ENCODE measurements around the gene SYTL2. TPM values are rescaled to one million over a fixed set of nuclear protein-coding genes. Genes with fewer than 3 reads are reported as not detected.
A peak's percentile ranks its signal among the peaks of the same experiment; 100 is the strongest.

The SYTL2 gene
- polyA plus RNA-seq, 1 of the 3 experiments (the other 2 are of a cell fraction): 36.0 TPM

DNA sequence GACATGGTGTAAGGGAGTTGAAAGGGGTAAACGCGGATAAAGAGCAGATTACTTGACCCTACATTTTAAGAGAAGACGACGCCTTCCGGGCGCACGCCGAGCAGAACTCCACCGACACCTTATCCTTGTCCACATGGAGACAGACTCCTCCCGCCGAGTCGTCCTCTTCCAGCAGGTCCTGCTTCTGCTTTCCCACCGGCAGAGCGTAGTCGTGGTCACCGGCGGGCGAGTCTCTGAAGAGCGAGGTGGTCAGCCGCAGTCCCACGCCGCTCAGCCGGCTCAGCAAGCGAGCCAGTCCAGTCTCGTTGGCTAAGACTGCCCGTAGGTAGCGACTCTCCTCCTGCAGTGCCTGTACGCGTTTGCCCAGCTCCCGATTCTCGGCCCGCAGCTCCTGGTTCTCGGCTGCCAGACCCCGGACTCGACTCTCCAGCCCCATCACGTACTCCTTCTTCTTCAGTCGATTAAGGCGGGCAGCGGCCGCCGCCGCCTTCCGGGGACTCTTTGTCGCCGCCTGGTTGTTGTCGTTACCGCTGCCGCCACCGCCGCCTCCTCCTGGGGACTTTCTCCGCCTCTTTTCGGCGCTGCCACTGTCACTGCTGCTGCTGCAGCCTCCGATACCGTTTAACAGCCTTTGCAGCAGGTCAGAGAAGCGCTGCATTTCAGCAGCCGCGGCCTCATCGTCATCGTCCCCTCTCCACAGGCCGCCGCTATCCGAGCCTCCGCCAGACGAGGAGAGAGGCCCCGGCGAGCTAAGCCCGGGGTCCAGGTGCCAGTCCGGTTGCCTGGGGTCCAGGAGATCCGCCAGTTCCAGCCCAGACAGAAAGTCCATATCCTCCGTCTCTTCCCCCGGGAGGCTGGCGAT, 147.0 kb downstream of the SYTL2 start:
- H3K4me3 ChIP-seq (ENCODE audit: low read depth in 2 of 2, low read length in 1 of 2): peak overlapping the region; percentile 94 to 95
- no peak overlapping the region for H2AFZ ChIP-seq (ENCODE audit: low read depth)
- H3F3A ChIP-seq (replicated peaks; ENCODE audit: insufficient read depth): no peaks in the 10 kb centered on the region
- peak overlapping the region; percentile 92 to 95 for H3K27ac ChIP-seq (ENCODE audit: low read depth in 2 of 2, low read length in 1 of 2)
- H3K9me2 ChIP-seq: 0 out of 2 replicates have a peak, but pooled peaks cover 3% of the 10 kb centered on the region
- H3K9me3 ChIP-seq: no peaks in the 10 kb centered on the region
- peaks cover 14 to 27% of the 10 kb centered on the region in 2 experiments; a peak in 3 of 4 replicates for H3K4me1 ChIP-seq (ENCODE audit: control insufficient read depth in 1 of 2, insufficient read depth in 2 of 2, low read depth in 1 of 2, low read length in 1 of 2)
- ChIA-PET CTCF (interaction anchor here (0.8 to 2.9 kb wide), 9 partner anchors 13 to 530 kb away, joined by 3 to 15 read pairs (median 4); partner anchors contain the start of genes CCDC89 and TMEM126A), POLR2A (interaction anchor here (1.3 to 2.9 kb wide), 5 partner anchors 10 to 36 kb away, joined by 4 to 23 read pairs (median 14); partner anchors contain the start of genes CCDC89, DLG2, TMEM126A and TMEM126B)
- H3K36me3 ChIP-seq (replicated peaks in 1 of 2; ENCODE audit: control insufficient read depth in 1 of 2, insufficient read depth in 2 of 2, low read length in 1 of 2): peaks cover 44 to 45% of the 10 kb centered on the region in 2 experiments
- WGBS (ENCODE audit: low lambda C conversion rate): 1% methylated on average over 48 of the region's 73 CpGs
- H3K9ac ChIP-seq: peak overlapping the region; percentile 99
- no peaks in the 10 kb centered on the region for H3K27me3 ChIP-seq (ENCODE audit: insufficient read depth)
- peaks cover 57% of the 10 kb centered on the region for H3K79me2 ChIP-seq (ENCODE audit: insufficient read depth)
- peak overlapping the region; percentile 86 for H3K4me2 ChIP-seq
- DNase-seq: peak; percentile 82
- H4K20me1 ChIP-seq (ENCODE audit: insufficient read depth): peaks cover 52% of the 10 kb centered on the region
- no peak for TF ChIP-seq NFIC (IDR thresholded peaks at IDR 0.05; ENCODE audit: borderline replicate concordance)
- no peak for TF ChIP-seq TAF1 (IDR thresholded peaks at IDR 0.05; ENCODE audit: borderline replicate concordance, low read depth, low read length)
- no peak for TF ChIP-seq RFX5 (IDR thresholded peaks at IDR 0.05; ENCODE audit: low read length)
- no peak for TF ChIP-seq EP300 (IDR thresholded peaks at IDR 0.05; ENCODE audit: borderline replicate concordance in 1 of 2, low read depth in 1 of 2, low read length in 1 of 2)
- TF ChIP-seq JUND (IDR thresholded peaks at IDR 0.05): no peak
- no peak for TF ChIP-seq YY1 (IDR thresholded peaks at IDR 0.05; ENCODE audit: low read depth)
- no peak for TF ChIP-seq ZBTB33 (IDR thresholded peaks at IDR 0.05; ENCODE audit: borderline replicate concordance, low read depth)
- no peak for TF ChIP-seq EZH2phosphoT487 (IDR thresholded peaks at IDR 0.05; ENCODE audit: borderline replicate concordance, low read depth)
- TF ChIP-seq FOXJ3 (CRISPR knock-in tag; IDR thresholded peaks at IDR 0.05): no peak
- TF ChIP-seq MXI1 (IDR thresholded peaks at IDR 0.05; ENCODE audit: low read depth, low read length): peak; percentile 63; the same call in 1 of the 2 replicates
- no peak for TF ChIP-seq MEF2A (IDR thresholded peaks at IDR 0.05; ENCODE audit: borderline replicate concordance, low read depth)
- TF ChIP-seq POLR2AphosphoS5 (IDR thresholded peaks at IDR 0.05; ENCODE audit: low read depth, low read length): no peak
- TF ChIP-seq CHD2 (IDR thresholded peaks at IDR 0.05; ENCODE audit: low read length, partially characterized antibody): peak; percentile 18
- no peak; the same call in 1 of the 2 replicates for TF ChIP-seq SIN3A (IDR thresholded peaks at IDR 0.05; ENCODE audit: borderline replicate concordance, low read depth, low read length)
- TF ChIP-seq ELF1 (IDR thresholded peaks at IDR 0.05): 0 out of 2 replicates have a peak, but pooled peaks have one; percentile 30
- no peak for TF ChIP-seq FOXM1 (IDR thresholded peaks at IDR 0.05; ENCODE audit: low read depth)
- TF ChIP-seq, protein P1, sequence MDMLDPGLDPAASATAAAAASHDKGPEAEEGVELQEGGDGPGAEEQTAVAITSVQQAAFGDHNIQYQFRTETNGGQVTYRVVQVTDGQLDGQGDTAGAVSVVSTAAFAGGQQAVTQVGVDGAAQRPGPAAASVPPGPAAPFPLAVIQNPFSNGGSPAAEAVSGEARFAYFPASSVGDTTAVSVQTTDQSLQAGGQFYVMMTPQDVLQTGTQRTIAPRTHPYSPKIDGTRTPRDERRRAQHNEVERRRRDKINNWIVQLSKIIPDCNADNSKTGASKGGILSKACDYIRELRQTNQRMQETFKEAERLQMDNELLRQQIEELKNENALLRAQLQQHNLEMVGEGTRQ (IDR thresholded peaks at IDR 0.05; ENCODE audit: borderline replicate concordance, low read depth, low read length): no peak
- no peak for TF ChIP-seq NRF1 (IDR thresholded peaks at IDR 0.05; ENCODE audit: low read depth, low read length)
- TF ChIP-seq RAD21 (IDR thresholded peaks at IDR 0.05; ENCODE audit: low read length): no peak
- TF ChIP-seq IRF3 (IDR thresholded peaks at IDR 0.05; ENCODE audit: low read depth, low read length): no peak
- TF ChIP-seq PBX3 (IDR thresholded peaks at IDR 0.05): no peak
- TF ChIP-seq, protein P2, sequence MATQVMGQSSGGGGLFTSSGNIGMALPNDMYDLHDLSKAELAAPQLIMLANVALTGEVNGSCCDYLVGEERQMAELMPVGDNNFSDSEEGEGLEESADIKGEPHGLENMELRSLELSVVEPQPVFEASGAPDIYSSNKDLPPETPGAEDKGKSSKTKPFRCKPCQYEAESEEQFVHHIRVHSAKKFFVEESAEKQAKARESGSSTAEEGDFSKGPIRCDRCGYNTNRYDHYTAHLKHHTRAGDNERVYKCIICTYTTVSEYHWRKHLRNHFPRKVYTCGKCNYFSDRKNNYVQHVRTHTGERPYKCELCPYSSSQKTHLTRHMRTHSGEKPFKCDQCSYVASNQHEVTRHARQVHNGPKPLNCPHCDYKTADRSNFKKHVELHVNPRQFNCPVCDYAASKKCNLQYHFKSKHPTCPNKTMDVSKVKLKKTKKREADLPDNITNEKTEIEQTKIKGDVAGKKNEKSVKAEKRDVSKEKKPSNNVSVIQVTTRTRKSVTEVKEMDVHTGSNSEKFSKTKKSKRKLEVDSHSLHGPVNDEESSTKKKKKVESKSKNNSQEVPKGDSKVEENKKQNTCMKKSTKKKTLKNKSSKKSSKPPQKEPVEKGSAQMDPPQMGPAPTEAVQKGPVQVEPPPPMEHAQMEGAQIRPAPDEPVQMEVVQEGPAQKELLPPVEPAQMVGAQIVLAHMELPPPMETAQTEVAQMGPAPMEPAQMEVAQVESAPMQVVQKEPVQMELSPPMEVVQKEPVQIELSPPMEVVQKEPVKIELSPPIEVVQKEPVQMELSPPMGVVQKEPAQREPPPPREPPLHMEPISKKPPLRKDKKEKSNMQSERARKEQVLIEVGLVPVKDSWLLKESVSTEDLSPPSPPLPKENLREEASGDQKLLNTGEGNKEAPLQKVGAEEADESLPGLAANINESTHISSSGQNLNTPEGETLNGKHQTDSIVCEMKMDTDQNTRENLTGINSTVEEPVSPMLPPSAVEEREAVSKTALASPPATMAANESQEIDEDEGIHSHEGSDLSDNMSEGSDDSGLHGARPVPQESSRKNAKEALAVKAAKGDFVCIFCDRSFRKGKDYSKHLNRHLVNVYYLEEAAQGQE (IDR thresholded peaks at IDR 0.05; ENCODE audit: low read depth, low read length): no peak
- TF ChIP-seq TEAD4 (IDR thresholded peaks at IDR 0.05; ENCODE audit: borderline replicate concordance, insufficient read depth): no peak

Data from SK-N-SH (cell line).